Measurements from ENCODE around the gene CPLX1.

- no peak for TF ChIP-seq FOXM1 (IDR thresholded peaks at IDR 0.05; ENCODE audit: borderline replicate concordance)
- TF ChIP-seq ELF4 (IDR thresholded peaks at IDR 0.05): no peak
- TF ChIP-seq ZNF384 (IDR thresholded peaks at IDR 0.05): no peak
- no peak for TF ChIP-seq TARDBP (IDR thresholded peaks at IDR 0.05)
- no peak for TF ChIP-seq FOXK2 (IDR thresholded peaks at IDR 0.05)
- TF ChIP-seq BHLHE40 (IDR thresholded peaks at IDR 0.05; ENCODE audit: borderline replicate concordance): no peak
- no peak for TF ChIP-seq PKNOX1 (IDR thresholded peaks at IDR 0.05)
- TF ChIP-seq CTBP1 (IDR thresholded peaks at IDR 0.05; ENCODE audit: borderline replicate concordance): no peak
- TF ChIP-seq FOXA1 (IDR thresholded peaks at IDR 0.05): no peak
These were observed 1.4 kb downstream of the CPLX1 start for GRCh38 chr4:824461-825062.

All from HEK293T (cell line).